ENCODE results near the gene PCSK6.

GRCh38 chr15:101514318-101514717, 24.8 kb upstream of the PCSK6 start:
- no peak for TF ChIP-seq GATA2 (IDR thresholded peaks at IDR 0.05; ENCODE audit: low read depth, low read length)
- no peak for TF ChIP-seq GATA3 (IDR thresholded peaks at IDR 0.05; ENCODE audit: low read depth, low read length)
